Fibroblast of mammary gland (primary cell): Measurements from ENCODE around the gene HOMEZ.

Source experiments
- DNase-seq: peaks from one replicate; pipeline ENCODE4 v3.0.0-alpha.2; 2010; ENCODE audit warnings: low read depth
- H3K4me3 ChIP-seq: 2 replicates; pipeline ENCODE4 v1.5.1; 2011; ENCODE audit warnings: low read depth, mild to moderate bottlenecking, low read length, moderate library complexity; ENCODE audit not compliant: control insufficient read depth
- TF ChIP-seq, protein P1 (sequence below): conservative IDR thresholded peaks from 2 replicates; pipeline ENCODE4 v1.5.1; 2011; ENCODE audit warnings: low read depth, low read length, inconsistent platforms; ENCODE audit not compliant: control insufficient read depth, insufficient read depth

The HOMEZ gene

DNA sequence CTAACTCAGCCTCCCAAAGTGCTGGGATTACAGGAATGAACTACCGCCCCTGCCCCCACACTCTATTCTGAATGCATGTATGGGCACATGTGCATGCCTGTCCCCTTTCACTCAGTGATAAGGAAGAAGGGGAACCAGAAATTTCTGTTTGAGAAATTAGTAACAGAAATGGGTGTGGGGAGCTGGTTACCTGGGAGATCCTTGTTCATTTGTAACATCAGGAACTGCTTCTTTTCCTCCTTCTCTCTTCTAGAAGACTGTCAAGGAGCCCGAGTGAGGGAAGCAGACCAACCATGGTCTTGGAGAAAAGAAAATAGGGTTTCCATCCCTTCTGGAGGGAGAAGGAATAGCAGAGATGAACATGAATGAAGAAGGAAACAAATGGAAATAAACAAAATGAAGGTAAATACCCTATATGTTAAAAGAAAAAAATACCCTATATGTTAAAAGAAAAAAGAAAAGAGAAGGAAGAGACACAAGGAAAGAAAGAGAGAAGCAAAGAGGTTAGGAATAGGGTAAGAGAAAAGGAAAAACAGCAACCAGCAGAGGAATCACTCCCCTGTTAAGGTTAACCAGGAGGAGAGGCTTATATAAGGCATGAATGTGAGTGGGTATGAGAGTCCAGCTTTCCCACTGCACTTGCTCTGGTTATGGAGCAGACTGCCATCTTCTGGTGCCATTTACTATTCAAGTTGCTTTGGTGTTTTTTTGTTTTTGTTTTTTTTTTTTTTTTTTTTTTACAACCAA is 13.5 kb upstream of the HOMEZ start:
- peak; percentile 78 for DNase-seq
- TF ChIP-seq, protein P1, sequence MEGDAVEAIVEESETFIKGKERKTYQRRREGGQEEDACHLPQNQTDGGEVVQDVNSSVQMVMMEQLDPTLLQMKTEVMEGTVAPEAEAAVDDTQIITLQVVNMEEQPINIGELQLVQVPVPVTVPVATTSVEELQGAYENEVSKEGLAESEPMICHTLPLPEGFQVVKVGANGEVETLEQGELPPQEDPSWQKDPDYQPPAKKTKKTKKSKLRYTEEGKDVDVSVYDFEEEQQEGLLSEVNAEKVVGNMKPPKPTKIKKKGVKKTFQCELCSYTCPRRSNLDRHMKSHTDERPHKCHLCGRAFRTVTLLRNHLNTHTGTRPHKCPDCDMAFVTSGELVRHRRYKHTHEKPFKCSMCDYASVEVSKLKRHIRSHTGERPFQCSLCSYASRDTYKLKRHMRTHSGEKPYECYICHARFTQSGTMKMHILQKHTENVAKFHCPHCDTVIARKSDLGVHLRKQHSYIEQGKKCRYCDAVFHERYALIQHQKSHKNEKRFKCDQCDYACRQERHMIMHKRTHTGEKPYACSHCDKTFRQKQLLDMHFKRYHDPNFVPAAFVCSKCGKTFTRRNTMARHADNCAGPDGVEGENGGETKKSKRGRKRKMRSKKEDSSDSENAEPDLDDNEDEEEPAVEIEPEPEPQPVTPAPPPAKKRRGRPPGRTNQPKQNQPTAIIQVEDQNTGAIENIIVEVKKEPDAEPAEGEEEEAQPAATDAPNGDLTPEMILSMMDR: peak; percentile 46
- H3K4me3 ChIP-seq: no peak overlapping the region

DNA sequence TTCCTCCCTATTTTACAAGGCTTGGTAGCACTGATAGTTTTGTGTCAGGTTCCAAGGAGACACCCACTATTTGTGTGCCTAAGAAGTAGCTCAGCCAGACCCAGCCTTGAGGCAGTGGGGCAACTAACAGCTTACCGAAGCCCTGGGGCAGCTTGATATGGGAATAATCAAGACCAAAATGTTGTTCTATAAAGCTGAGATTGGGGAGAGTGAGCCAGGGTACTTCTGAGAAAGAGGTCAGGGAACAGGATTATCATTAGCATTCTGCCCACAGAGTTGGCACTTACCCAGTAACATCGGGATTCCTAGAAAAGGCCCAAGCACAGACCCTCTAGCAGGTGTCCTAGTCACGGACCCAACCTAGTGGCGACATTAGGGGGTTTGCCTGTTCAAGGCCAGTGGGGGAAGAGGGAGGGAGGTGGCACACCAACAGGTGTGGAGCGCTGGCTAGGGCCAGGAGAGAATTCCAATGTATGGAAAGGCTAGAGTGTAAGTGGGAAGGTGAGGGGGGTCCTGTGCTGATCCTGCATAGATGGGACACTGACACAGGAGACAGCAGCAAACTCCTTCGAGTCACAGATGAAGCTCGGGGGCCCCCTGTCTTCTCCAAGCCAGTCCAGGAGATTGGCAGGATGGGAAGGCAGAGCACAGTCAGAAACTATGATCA is 11.8 kb upstream of the HOMEZ start:
- no peak for DNase-seq
- H3K4me3 ChIP-seq: no peak overlapping the region
- TF ChIP-seq, protein P1: no peak

DNA sequence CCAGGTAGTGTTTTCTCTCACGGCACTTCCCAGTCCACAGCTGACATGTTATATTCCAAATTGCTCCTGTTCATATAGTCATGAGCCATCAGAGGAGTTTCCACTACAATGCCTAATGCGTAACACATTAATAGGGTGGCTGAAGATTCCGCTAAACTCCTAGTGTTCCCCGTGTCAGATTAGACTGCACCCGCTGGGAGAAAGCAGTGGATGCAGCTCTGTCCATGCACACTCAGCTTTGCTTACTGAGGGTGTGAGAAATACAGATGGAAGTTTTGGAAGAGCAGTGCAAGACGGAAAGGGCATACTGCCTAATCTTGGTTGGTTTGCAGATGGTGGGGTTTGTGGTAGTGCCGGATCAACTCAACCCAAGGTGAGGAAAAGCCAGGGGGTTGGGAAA is 11.2 kb upstream of the HOMEZ start:
- H3K4me3 ChIP-seq: no peak overlapping the region
- TF ChIP-seq, protein P1: no peak
- DNase-seq: no peak

DNA sequence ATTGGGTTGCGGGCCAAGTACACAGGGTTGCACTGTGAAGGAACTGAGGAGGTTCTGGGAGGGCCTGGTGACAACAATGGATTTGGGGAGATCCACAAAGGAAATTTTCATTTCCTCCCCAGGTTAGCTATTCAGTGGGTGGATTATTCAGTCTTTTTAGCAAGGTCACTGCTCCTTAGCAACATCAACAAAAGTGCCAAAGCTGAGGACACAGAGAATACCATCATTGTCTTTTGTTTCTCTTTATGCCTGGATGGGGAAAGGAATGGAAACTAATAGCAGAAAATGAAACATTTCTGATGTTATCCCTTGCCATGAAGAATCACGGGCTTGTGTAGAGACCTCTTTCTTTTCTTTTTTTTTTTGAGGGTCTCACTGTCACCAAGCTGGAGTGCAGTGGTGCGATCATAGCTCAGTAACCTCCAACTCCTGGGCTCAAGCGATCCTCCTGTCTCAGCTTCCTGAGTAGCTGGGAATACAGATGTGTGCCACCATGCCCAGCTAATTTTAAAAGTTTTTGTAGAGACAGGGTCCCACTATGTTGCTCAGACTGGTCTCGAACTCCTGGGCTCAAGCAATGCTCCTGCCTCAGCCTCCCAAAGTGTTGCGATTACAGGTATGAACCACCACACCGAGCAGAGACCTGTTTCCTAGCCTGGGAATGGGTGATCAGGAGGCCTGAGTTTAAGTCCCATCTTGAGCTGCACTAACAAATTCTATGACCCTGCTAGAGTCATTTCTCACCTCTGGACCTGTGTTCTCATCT is 10.3 kb upstream of the HOMEZ start:
- no peak overlapping the region for H3K4me3 ChIP-seq
- TF ChIP-seq, protein P1: no peak
- DNase-seq: no peak

DNA sequence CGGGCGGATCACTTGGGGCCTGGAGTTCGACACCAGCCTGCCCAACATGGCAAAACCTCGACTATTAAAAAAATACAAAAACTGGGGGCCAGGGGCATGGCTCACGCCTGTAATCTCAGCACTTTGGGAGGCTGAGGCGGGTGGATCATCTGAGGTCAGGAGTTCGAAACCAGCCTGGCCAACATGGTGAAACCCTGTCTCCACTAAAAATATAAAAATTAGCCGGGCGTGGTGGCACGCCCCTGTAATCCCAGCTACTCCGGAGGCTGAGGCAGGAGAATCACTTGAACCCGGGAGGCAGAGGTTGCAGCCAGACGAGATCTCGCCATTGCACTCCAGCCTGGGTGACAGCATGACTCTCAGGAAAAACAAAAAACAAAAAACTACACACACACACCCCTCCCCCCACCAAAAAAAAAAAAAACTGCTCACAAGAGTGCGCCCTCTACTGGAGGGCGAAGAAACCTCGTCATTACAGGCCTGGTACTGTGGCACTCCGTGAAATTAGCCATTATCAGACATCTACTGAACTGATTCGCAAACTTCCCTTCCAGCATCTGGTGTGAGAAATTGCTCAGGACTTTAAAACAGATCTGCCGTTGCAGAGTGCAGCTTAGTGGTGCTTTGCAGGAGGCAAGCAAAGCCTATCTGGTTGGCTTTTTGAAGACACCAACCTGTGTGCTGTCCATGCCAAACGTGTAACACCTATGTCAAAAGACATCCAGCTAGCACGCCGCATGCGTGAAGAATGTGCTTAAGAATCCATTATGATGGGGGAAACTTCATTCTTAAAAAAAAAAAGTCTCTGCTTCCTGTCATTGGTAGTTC is 9.0 kb upstream of the HOMEZ start:
- H3K4me3 ChIP-seq: no peak overlapping the region

More for the DNA sequence above, 9.0 kb upstream of the HOMEZ start:
- peak; percentile 69 for DNase-seq
- TF ChIP-seq, protein P1: peak; percentile 96
